Neural cell (in vitro differentiated cells): Measurements from ENCODE around the gene LILRB3. TPM values are rescaled to one million over a fixed set of nuclear protein-coding genes. Genes with fewer than 3 reads are reported as not detected.
A peak's percentile ranks its signal among the peaks of the same experiment; 100 is the strongest.

ENCODE experiments used
- H2AFZ ChIP-seq: fragments of 200-600, 300-800 bp; sonication (generic), shearing (Covaris generic); 2 replicates; pipeline ENCODE4 v1.6.0; 2014; ENCODE audit warnings: low read depth, mild to moderate bottlenecking, antibody characterized with exemption, low read length, moderate library complexity
- H3F3A ChIP-seq: fragments of 200-600 bp; shearing (Covaris generic); 2 replicates; pipeline ENCODE4 v1.6.1; 2016; ENCODE audit warnings: mild to moderate bottlenecking, moderate library complexity, mixed read lengths, antibody characterized with exemption, low read length; ENCODE audit not compliant: insufficient read depth, poor library complexity, severe bottlenecking
- H3K27ac ChIP-seq: fragments of 200-600, 300-800 bp; sonication (generic), shearing (Covaris generic); 2 replicates; pipeline ENCODE4 v1.5.1; 2014; ENCODE audit warnings: mild to moderate bottlenecking, low read length, moderate library complexity
- H3K27me3 ChIP-seq: fragments of 300-800, 200-600 bp; sonication (generic), shearing (Covaris generic); 2 replicates; pipeline ENCODE4 v1.6.0; 2014; ENCODE audit warnings: mild to moderate bottlenecking, low read depth, low read length, moderate library complexity; ENCODE audit not compliant: insufficient read depth
- H3K36me3 ChIP-seq: fragments of 300-800, 200-600 bp; sonication (generic), shearing (Covaris generic); 2 replicates; pipeline ENCODE4 v1.5.1; 2014; ENCODE audit warnings: mild to moderate bottlenecking, antibody characterized with exemption, low read length, moderate library complexity; ENCODE audit not compliant: insufficient read depth
- H3K4me2 ChIP-seq: fragments of 300-800, 200-600 bp; sonication (generic), shearing (Covaris generic); 2 replicates; pipeline ENCODE4 v1.6.0; 2014; ENCODE audit warnings: mild to moderate bottlenecking, low read length
- H3K4me3 ChIP-seq: fragments of 300-800, 200-600 bp; sonication (generic), shearing (Covaris generic); 2 replicates; pipeline ENCODE4 v1.5.1; 2014; ENCODE audit warnings: mild to moderate bottlenecking, low read length, moderate library complexity
- H3K79me2 ChIP-seq: fragments of 200-600 bp; shearing (Covaris generic); replicated peaks from 2 replicates; pipeline ENCODE4 v1.6.0; 2014; ENCODE audit warnings: mild to moderate bottlenecking, low read length, moderate library complexity; ENCODE audit not compliant: insufficient read depth
- H3K9ac ChIP-seq: fragments of 300-800, 200-600 bp; sonication (generic), shearing (Covaris generic); 2 replicates; pipeline ENCODE4 v1.6.1; 2016; ENCODE audit warnings: mild to moderate bottlenecking, low read length, mixed read lengths
- H3K9me2 ChIP-seq: fragments of 200-600 bp; shearing (Covaris generic); 2 replicates; pipeline ENCODE4 v1.6.1; 2016; ENCODE audit warnings: mild to moderate bottlenecking, low read length, mixed read lengths; ENCODE audit not compliant: insufficient read depth
- H3K9me3 ChIP-seq: fragments of 200-600, 300-800 bp; sonication (generic), shearing (Covaris generic); 2 replicates; pipeline ENCODE4 v1.6.1; 2016; ENCODE audit warnings: mild to moderate bottlenecking, mixed run types, low read length, moderate library complexity, mixed read lengths
- H4K20me1 ChIP-seq: fragments of 200-600 bp; shearing (Covaris generic); 2 replicates; pipeline ENCODE4 v1.6.1; 2016; ENCODE audit warnings: mild to moderate bottlenecking, mixed run types; ENCODE audit not compliant: insufficient read depth
- EP300 ChIP-seq: fragments of 450-650 bp; conservative IDR thresholded peaks from 2 replicates; pipeline ENCODE4 v1.6.1; 2014; ENCODE audit warnings: antibody characterized with exemption, mild to moderate bottlenecking, moderate library complexity; ENCODE audit not compliant: poor library complexity, severe bottlenecking
- EZH2 ChIP-seq: fragments of 200-600, 300-800 bp; shearing (Covaris generic), sonication (generic); IDR thresholded peaks from 2 replicates; pipeline ENCODE4 v1.6.1; 2014; ENCODE audit warnings: antibody characterized with exemption, low read length, borderline replicate concordance, mild to moderate bottlenecking; ENCODE audit not compliant: insufficient read depth, poor library complexity, severe bottlenecking
- MXI1 ChIP-seq: fragments of 450-650 bp; conservative IDR thresholded peaks from 2 replicates; pipeline ENCODE4 v1.6.1; 2014; ENCODE audit warnings: antibody characterized with exemption, mild to moderate bottlenecking; ENCODE audit not compliant: poor library complexity, severe bottlenecking
- POLR2AphosphoS5 ChIP-seq: IDR thresholded peaks from 2 replicates; pipeline ENCODE4 v1.6.1; 2012
- RAD21 ChIP-seq: fragments of 450-650 bp; conservative IDR thresholded peaks from 2 replicates; pipeline ENCODE4 v1.6.1; 2014; ENCODE audit warnings: antibody characterized with exemption, mild to moderate bottlenecking, moderate library complexity
- SMC3 ChIP-seq: fragments of 450-650 bp; conservative IDR thresholded peaks from 2 replicates; pipeline ENCODE4 v1.6.1; 2014; ENCODE audit warnings: antibody characterized with exemption, mild to moderate bottlenecking, moderate library complexity; ENCODE audit not compliant: poor library complexity
- TAF1 ChIP-seq: IDR thresholded peaks from 2 replicates; pipeline ENCODE4 v1.6.1; 2012; ENCODE audit warnings: low read depth
- polyA plus RNA-seq: library from polyadenylated mRNA; depleted of rRNA; stranded (reverse); fragments of >200 nt; gene quantifications from 2 replicates; pipeline ENCODE4 v1.2.3, GENCODE V29; 2014
- TF ChIP-seq, protein P1 (sequence below): fragments of 450-650 bp; IDR thresholded peaks from 2 replicates; pipeline ENCODE4 v1.5.1; 2014; ENCODE audit warnings: antibody characterized with exemption, mild to moderate bottlenecking, moderate library complexity; ENCODE audit not compliant: poor library complexity, severe bottlenecking
- TF ChIP-seq, protein P2 (sequence below): IDR thresholded peaks from 2 replicates; pipeline ENCODE4 v1.6.1; 2012; ENCODE audit warnings: borderline replicate concordance

The LILRB3 gene
- polyA plus RNA-seq, 1 donor from 2014 or later: not detected

DNA sequence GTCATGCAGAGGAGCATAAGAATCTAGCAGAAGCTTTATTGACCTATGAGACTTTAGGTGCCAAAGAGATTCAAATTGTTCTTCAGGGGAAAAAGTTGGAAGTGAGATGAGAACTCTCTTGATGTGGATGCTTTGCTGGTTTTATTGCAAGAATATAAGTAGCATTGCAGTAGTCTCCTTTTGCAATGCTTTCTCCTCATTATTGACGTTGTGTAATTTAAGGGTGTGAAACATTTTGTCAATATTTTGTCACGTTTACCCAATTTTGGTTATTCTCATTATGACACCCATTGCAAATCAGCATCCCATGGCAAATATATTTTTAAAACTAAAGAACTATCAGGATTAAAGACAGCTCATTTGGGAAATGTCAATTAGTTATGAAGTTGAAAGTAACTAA lies 46.1 kb upstream of the LILRB3 start:
- H4K20me1 ChIP-seq: no peaks in the 10 kb centered on the region
- TF ChIP-seq RAD21 (no peak), POLR2AphosphoS5 (no peak), SMC3 (no peak), EP300 (no peak)
- TF ChIP-seq, protein P1, sequence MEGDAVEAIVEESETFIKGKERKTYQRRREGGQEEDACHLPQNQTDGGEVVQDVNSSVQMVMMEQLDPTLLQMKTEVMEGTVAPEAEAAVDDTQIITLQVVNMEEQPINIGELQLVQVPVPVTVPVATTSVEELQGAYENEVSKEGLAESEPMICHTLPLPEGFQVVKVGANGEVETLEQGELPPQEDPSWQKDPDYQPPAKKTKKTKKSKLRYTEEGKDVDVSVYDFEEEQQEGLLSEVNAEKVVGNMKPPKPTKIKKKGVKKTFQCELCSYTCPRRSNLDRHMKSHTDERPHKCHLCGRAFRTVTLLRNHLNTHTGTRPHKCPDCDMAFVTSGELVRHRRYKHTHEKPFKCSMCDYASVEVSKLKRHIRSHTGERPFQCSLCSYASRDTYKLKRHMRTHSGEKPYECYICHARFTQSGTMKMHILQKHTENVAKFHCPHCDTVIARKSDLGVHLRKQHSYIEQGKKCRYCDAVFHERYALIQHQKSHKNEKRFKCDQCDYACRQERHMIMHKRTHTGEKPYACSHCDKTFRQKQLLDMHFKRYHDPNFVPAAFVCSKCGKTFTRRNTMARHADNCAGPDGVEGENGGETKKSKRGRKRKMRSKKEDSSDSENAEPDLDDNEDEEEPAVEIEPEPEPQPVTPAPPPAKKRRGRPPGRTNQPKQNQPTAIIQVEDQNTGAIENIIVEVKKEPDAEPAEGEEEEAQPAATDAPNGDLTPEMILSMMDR: no peak
- no peaks in the 10 kb centered on the region for H3K9me3 ChIP-seq
- no peak overlapping the region for H3K4me2 ChIP-seq
- H3K79me2 ChIP-seq: no peaks in the 10 kb centered on the region
- no peaks in the 10 kb centered on the region for H3K9me2 ChIP-seq
- H3K36me3 ChIP-seq: no peaks in the 10 kb centered on the region
- no peaks in the 10 kb centered on the region for H3F3A ChIP-seq
- no peak overlapping the region for H3K27ac ChIP-seq
- no peaks in the 10 kb centered on the region for H3K27me3 ChIP-seq
- H3K9ac ChIP-seq: no peak overlapping the region
- H2AFZ ChIP-seq: no peak overlapping the region
- H3K4me3 ChIP-seq: no peak overlapping the region

DNA sequence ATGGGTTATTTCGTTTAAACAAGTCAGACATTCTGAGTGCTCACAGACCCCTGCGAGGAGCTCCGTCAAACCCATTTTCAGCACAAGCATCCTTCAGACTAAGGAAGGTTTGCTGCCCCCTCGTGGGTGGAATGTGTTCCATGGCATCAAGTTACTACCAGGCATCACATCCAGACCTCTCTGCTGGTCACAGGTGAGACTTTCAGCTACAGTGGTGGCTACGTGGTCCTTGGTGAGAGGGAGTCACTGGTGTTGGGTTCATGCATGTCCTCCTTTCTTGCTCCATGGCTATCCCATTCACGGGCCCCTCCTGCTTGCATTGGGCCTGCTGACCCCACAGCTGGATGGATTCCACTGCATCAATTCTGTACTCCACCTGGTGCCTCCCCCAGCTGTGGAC lies 43.3 kb upstream of the LILRB3 start:
- Histone ChIP-seq H3K36me3 (no peaks in the 10 kb centered on the region), H3F3A (no peaks in the 10 kb centered on the region), H3K27me3 (no peaks in the 10 kb centered on the region), H2AFZ (no peak overlapping the region), H3K9me3 (no peaks in the 10 kb centered on the region), H3K4me3 (no peak overlapping the region), H3K27ac (no peak overlapping the region), H3K9me2 (no peaks in the 10 kb centered on the region), H3K9ac (no peak overlapping the region), H3K4me2 (no peak overlapping the region), H3K79me2 (no peaks in the 10 kb centered on the region), H4K20me1 (no peaks in the 10 kb centered on the region)
- TF ChIP-seq TAF1 (no peak), RAD21 (peak; percentile 52), POLR2AphosphoS5 (no peak), SMC3 (peak; percentile 61), EZH2 (no peak), EP300 (no peak), MXI1 (no peak)
- TF ChIP-seq, protein P1: peak; percentile 65
- TF ChIP-seq, protein P2, sequence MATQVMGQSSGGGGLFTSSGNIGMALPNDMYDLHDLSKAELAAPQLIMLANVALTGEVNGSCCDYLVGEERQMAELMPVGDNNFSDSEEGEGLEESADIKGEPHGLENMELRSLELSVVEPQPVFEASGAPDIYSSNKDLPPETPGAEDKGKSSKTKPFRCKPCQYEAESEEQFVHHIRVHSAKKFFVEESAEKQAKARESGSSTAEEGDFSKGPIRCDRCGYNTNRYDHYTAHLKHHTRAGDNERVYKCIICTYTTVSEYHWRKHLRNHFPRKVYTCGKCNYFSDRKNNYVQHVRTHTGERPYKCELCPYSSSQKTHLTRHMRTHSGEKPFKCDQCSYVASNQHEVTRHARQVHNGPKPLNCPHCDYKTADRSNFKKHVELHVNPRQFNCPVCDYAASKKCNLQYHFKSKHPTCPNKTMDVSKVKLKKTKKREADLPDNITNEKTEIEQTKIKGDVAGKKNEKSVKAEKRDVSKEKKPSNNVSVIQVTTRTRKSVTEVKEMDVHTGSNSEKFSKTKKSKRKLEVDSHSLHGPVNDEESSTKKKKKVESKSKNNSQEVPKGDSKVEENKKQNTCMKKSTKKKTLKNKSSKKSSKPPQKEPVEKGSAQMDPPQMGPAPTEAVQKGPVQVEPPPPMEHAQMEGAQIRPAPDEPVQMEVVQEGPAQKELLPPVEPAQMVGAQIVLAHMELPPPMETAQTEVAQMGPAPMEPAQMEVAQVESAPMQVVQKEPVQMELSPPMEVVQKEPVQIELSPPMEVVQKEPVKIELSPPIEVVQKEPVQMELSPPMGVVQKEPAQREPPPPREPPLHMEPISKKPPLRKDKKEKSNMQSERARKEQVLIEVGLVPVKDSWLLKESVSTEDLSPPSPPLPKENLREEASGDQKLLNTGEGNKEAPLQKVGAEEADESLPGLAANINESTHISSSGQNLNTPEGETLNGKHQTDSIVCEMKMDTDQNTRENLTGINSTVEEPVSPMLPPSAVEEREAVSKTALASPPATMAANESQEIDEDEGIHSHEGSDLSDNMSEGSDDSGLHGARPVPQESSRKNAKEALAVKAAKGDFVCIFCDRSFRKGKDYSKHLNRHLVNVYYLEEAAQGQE: no peak
